Measurements from ENCODE around the gene TAS2R40.

DNA sequence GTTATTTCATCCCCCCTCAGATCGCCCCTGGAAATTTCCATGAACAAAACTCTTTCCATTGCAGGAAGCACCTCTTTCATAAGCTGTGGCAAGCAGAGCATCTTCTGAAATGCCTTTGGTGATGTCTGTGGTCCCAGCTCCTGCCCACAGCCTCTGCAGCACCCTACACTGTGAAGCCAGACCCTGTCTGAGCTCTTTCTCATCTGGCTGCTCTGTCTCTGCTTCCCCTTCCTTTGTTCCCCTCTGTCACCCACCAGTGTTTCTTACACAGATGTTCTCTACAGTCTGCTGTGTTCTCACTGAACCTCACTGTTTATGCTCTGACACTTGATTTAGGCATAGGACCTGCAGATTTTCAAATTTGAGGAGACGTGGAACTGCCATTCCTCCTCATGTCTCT, 40.5 kb upstream of the TAS2R40 start:
- no peak for TF ChIP-seq POLR2A (IDR thresholded peaks at IDR 0.05; ENCODE audit: borderline replicate concordance, extremely low read depth, insufficient read depth, insufficient read length)
- TF ChIP-seq, protein P1, sequence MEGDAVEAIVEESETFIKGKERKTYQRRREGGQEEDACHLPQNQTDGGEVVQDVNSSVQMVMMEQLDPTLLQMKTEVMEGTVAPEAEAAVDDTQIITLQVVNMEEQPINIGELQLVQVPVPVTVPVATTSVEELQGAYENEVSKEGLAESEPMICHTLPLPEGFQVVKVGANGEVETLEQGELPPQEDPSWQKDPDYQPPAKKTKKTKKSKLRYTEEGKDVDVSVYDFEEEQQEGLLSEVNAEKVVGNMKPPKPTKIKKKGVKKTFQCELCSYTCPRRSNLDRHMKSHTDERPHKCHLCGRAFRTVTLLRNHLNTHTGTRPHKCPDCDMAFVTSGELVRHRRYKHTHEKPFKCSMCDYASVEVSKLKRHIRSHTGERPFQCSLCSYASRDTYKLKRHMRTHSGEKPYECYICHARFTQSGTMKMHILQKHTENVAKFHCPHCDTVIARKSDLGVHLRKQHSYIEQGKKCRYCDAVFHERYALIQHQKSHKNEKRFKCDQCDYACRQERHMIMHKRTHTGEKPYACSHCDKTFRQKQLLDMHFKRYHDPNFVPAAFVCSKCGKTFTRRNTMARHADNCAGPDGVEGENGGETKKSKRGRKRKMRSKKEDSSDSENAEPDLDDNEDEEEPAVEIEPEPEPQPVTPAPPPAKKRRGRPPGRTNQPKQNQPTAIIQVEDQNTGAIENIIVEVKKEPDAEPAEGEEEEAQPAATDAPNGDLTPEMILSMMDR (IDR thresholded peaks at IDR 0.05 in 2 of 3, conservative IDR thresholded peaks at IDR 0.05 in 1 of 3; ENCODE audit: borderline replicate concordance in 1 of 3, insufficient read depth in 1 of 3, low read depth in 2 of 3, low read length in 2 of 3): no peak
- TF ChIP-seq POLR2AphosphoS5 (IDR thresholded peaks at IDR 0.05; ENCODE audit: low read depth, low read length): no peak
- no peak for TF ChIP-seq TCF7L2 (IDR thresholded peaks at IDR 0.05; ENCODE audit: borderline replicate concordance, extremely low read depth, insufficient read depth, insufficient read length)
- no peak for TF ChIP-seq EZH2 (IDR thresholded peaks at IDR 0.05)
- TF ChIP-seq RAD21 (IDR thresholded peaks at IDR 0.05; ENCODE audit: low read depth): no peak
- no peak for TF ChIP-seq SRF (IDR thresholded peaks at IDR 0.05; ENCODE audit: low read depth)
- no peak for TF ChIP-seq ZNF274 (IDR thresholded peaks at IDR 0.05; ENCODE audit: low read depth, low read length)
- TF ChIP-seq EZH2phosphoT487 (IDR thresholded peaks at IDR 0.05; ENCODE audit: borderline replicate concordance): no peak
- TF ChIP-seq JUND (IDR thresholded peaks at IDR 0.05): no peak
- no peak for TF ChIP-seq SIN3A (IDR thresholded peaks at IDR 0.05; ENCODE audit: low read depth)
- no peak for TF ChIP-seq FOSL1 (IDR thresholded peaks at IDR 0.05; ENCODE audit: low read depth)

All from HCT116 (cell line).